ENCODE data around the gene ZNF687.
A peak's percentile ranks its signal among the peaks of the same experiment; 100 is the strongest.

ZNF687 gene

DNA sequence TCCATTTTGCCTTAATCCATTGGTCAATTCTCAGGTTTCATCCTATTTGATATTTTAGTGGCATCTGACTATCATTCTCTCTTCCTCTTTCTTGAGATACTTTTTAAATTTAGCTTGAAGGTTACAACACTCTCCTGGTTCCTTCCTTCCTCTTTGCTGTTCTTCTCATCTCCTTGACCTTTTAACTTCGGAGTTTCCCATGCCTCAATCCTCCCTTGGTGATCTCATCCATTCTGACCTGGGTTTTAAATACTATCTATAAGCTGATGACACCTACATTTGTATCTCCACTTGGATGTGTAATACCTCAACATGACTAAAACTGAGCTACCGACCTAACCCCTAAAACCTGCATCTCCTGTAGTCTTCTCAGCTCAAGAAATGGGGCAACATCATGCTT lies 4.8 kb upstream of the ZNF687 start:
- no peak for DNase-seq (ENCODE audit: low spot score)

GRCh38 chr1:151281225-151281968 lies 702 bp upstream of the ZNF687 start:
- DNase-seq (ENCODE audit: low spot score) = peak; percentile 95

- peak; percentile 79 for DNase-seq (ENCODE audit: low spot score)
These were observed 1.0 kb downstream of the ZNF687 start for GRCh38 chr1:151282883-151283725.

- no peak for DNase-seq (ENCODE audit: low spot score)
These were observed 2.0 kb downstream of the ZNF687 start for GRCh38 chr1:151284013-151284577.

GRCh38 chr1:151286619-151287340 lies 4.7 kb downstream of the ZNF687 start:
- no peak for DNase-seq (ENCODE audit: low spot score)

DNA sequence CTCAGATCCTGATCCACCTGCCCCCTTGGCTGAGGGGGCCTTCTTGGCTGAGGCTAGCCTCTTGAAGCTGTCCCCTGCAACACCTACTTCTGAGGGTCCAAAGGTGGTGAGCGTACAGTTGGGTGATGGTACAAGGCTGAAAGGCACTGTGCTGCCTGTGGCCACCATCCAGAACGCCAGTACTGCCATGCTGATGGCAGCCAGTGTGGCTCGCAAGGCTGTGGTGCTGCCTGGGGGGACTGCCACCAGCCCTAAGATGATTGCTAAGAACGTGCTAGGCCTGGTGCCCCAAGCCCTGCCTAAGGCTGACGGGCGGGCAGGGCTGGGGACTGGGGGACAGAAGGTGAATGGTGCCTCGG lies 5.2 kb downstream of the ZNF687 start:
- no peak for DNase-seq (ENCODE audit: low spot score)

DNA sequence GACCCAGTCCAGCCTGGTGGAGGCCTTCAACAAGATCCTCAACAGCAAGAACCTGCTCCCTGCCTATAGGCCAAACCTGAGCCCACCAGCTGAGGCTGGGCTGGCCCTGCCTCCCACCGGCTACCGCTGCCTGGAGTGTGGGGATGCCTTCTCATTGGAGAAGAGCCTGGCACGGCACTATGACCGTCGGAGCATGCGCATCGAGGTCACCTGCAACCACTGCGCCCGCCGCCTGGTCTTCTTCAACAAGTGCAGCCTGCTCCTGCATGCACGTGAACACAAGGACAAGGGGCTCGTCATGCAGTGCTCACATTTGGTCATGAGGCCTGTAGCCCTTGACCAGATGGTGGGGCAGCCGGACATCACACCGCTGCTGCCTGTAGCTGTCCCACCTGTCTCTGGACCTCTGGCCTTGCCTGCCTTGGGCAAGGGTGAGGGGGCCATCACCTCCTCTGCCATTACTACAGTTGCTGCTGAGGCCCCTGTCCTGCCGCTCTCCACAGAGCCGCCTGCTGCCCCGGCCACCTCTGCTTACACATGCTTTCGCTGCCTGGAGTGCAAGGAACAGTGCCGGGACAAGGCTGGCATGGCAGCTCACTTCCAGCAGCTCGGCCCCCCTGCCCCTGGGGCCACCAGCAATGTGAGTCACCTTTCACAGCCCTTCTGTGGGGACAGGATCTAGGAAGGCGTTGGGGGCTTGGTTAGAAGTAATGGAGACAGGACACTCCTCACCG lies 5.8 kb downstream of the ZNF687 start:
- no peak for DNase-seq (ENCODE audit: low spot score)

DNA sequence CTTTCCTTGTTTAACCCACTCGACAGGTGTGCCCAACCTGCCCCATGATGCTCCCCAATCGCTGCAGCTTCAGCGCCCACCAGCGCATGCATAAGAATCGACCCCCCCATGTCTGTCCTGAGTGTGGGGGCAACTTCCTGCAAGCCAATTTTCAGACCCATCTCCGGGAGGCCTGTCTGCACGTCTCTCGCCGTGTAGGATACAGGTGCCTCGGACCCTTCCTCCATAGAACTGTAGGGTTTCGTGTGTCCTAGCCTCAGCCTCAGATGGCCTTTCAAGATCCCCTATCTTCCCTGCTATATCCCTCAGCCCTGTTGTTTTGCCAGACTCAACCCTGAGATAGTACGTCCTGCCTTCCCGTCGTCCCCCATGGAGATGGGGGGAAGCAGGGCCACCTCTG lies 6.4 kb downstream of the ZNF687 start:
- DNase-seq (ENCODE audit: low spot score) = no peak

GRCh38 chr1:151289080-151289935 lies 7.2 kb downstream of the ZNF687 start:
- no peak for DNase-seq (ENCODE audit: low spot score)

DNA sequence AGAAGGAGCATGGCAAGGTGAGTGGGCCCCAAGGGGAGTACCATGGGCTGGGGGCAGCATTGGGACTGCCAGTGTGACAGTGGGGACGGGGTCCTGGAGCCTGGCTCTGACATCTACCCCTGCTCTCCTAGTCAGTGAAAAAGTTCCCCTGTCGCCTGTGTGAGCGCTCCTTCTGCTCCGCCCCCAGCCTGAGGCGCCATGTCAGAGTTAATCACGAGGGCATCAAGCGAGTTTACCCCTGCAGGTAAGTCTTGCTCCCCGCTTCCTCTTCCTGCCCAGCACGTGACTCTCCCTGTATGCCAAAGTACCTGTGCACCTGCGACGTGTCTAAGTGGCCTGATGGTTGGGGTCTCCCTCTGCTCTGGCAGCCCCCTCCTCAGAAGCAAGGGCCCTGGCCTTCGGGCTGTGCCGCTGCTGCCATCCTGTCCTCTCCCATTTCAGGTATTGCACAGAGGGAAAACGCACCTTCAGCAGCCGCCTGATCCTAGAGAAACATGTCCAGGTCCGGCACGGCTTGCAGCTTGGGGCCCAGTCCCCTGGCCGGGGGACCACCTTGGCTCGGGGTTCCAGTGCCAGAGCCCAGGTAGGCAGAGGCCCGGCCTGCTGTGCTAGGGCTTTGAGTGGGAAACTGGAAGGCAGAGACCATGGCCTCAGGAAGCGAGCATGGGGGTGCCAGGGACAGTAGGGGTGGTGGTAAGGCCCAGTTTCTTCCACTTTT lies 8.1 kb downstream of the ZNF687 start:
- DNase-seq (ENCODE audit: low spot score) = no peak

- DNase-seq (ENCODE audit: low spot score) = no peak
These were observed 8.7 kb downstream of the ZNF687 start for GRCh38 chr1:151290709-151291303.

- no peak for DNase-seq (ENCODE audit: low spot score)
These were observed 10.3 kb downstream of the ZNF687 start for GRCh38 chr1:151292207-151293030.

GRCh38 chr1:151293093-151293492 lies 11.0 kb downstream of the ZNF687 start:
- DNase-seq (ENCODE audit: low spot score) = no peak

GRCh38 chr1:151294742-151295462 lies 12.8 kb downstream of the ZNF687 start:
- DNase-seq (ENCODE audit: low spot score) = no peak

GRCh38 chr1:151309811-151310323 lies 27.8 kb downstream of the ZNF687 start:
- peak; percentile 77 for DNase-seq (ENCODE audit: low spot score)

DNA sequence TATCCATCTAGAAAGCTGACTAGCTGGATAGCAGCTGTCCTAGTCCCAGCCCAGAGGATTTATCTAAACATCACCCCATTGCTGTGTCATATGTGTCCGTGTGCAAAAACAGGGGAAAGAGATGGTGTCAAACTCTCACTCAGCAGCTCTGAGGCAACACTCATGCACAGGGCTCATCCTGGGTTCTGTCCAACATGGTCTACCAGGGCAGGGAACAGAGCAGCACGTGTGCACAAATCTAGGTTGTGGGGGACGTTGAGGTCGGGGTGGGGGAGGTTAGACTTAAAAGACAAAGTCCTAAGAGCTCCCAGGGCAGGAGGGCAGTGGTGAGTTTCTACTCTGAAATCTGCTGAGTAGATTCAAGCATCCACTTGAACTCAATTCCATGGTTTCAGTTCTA lies 28.9 kb downstream of the ZNF687 start:
- DNase-seq (ENCODE audit: low spot score) = no peak

DNA sequence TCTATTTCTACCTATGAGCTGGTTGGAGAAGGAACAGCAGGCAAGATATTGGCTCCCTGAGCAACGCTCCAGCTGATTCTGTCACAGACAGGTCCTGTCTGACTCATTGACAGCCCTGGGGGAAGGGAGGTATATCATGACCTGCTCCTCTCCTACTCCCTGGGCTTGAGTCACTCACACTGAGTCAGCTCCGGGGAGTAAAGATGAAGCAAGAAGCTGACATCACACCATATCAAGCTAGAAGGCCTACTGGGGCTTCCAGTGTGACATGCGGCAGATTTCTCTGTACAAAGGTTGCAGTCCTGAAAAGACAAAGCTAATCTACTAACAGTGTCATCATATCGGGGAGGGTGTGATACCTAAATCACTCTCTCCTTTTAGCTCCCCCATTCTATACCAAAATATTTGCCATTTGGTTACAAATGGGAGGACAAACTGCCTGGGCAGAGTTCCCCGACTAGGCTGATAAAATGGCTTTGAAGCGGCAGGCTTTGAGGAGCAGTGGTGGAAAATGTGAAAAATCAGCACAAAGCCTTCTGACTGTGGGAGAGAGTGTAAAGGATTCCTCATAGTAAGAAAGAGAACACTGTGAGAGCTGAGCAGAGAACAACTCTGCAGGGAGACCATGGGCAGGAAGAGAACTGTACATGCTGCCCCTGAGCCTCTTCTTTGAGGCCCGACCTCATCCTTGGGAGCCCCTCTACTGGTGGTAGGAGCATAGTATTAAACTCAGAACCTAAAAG lies 29.7 kb downstream of the ZNF687 start:
- DNase-seq (ENCODE audit: low spot score) = no peak
